HG03135 (cell line): ENCODE data around the gene TMEM17.

Experiments
- ATAC-seq: cut with Tn5 transposase; IDR thresholded peaks from one replicate; pipeline ENCODE4 v1.9.1; 2021; ENCODE audit warnings: mild to moderate bottlenecking, moderate library complexity; ENCODE audit not compliant: unreplicated experiment

TMEM17 gene

DNA sequence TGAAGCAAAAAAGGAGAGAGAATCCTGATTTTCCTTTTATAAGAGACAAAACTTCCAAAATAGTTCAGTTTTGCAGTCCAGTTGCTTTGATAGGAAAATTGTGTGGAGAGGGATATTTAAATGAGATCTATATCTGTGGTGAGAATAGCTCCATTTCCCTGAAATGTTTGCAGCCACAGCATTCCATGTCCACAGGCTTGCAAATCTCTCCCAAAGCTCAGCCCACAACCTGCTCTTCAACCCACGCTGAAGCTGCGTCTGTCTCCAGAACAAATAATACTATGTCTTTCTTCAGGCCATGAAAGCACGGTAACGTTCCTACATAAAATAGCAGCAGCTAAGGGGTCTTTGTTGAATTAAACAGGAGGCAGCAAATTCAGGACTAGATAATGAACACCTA is 31.8 kb downstream of the TMEM17 start:
- no peak for ATAC-seq

DNA sequence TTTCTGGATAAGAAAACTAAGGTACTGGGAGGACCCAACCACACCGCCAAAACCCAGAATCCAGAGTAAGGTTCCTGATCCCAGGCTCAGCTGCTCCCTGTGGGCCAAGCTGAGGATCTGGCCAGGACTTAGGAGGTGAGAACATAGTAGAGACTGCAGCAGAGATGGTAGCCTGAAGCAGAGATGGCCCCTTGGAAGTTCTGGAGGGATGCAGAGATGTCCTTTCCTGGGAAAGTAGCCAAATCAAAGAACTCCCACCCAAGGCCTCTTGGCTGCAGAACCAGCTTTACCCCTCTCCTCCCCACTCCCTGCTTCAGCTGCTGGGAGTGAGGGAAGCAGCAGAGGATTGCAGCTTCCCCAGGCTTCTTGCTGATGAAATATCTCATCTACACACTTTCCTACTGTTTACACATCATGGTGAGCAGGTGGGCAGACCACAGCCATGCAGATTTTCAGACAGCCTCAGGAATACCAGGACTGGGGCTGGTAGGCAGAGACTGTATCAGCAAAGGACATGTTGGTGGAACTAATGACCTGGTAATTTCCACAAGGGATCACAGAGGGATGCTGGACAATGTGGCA is 32.7 kb downstream of the TMEM17 start:
- ATAC-seq = no peak

- no peak for ATAC-seq
These were observed 33.7 kb downstream of the TMEM17 start for GRCh38 chr2:62472312-62472711.

DNA sequence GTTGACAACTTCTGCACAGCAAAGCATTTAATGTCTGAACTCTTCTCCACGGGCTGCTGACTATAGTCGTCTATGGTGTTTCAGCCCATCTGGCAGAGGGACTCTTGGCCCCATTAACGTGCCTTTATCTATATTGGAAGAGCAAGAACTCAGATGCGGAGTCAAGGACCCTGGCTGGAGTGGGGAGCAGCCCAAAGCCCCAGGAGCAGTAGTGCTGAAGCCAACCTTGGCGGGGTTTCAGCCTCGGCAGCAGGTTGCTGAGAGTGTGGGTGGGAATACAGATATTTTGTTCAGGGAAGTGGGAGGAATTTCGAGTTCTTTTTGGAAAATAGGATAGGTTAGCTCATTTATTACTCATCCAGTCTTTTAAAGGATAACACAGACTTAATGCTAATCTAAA is 34.2 kb downstream of the TMEM17 start:
- ATAC-seq = no peak

GRCh38 chr2:62471404-62471803 is 34.6 kb downstream of the TMEM17 start:
- ATAC-seq = no peak

DNA sequence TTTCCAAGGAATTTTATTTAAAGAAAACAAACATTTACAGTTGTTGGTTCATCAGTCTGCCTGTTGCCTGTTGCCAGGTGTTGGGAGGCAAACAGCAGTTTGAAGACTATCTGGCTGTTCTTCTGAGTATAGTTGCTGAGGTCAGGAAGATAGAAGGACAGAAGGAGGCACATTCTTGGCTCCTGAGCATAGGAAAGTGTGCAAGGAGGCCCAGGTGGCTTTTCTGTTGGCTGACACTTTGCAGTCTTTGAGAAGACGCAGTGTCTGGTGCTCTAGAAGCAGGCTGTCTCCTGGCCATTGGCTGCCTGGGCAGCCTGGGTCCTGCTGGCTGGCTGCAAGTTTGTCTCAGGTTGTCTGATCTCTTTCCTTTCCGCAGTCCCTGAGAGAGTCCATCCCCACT is 36.4 kb downstream of the TMEM17 start:
- ATAC-seq = no peak

DNA sequence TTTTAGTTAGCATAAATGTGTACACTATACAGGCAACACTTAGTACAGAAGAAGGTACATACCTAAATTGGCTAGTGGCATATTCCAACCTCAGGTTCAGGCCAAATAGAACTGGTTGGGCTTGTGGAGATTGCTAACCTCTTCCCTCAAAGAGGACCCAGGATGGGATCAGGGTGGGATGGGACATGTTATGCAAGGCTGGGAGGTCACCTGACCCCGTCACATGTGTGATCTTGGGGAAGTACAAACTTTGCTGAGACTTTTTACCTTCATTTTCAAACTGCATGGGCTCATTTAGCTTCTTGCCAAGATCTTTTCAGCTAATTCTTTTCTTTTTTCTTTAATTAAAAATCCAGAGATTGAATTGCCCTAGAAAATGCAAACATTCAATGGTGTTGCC is 36.9 kb downstream of the TMEM17 start:
- ATAC-seq = no peak

DNA sequence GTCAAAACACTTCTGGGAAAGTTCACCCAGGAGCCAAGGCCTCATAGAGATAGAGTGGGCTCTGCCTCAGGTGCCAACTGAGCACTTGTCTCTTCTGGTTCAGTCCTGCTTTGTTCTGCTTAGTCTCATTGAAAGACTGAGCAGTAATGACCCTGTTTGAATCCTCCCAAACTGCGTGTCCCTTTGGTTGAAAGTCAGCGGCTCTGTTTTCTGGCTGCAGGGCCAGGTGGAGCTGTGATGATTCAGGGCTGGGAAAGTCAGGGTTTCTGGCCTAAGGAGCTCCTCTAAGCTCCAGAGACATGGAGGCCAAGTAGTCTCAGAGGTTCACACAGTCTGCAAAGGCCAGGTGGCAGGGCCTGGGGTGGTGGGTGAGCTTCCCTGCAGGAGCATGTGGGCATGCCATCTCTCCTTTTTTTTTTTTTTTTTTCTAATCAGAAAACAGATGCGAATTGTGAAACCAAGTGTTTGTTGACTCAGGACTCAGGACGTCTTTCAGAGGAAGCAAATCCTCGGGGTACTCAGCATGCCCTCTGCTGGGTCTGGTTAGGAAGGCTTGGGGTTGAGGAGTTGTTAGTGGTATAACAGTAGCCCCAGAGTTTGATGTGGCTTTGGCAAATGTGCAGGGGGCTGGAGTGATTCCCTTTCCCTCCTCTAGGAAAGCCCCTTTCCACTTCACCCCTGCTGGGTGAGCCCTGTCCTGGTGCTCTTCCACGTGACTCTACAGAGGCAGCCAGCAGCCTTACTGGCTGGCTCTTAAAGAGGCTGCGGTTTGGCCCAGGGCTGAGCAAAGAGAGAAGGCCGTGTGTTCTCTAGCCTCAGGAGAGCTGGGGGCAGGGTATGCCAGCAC is 38.3 kb downstream of the TMEM17 start:
- ATAC-seq = no peak

DNA sequence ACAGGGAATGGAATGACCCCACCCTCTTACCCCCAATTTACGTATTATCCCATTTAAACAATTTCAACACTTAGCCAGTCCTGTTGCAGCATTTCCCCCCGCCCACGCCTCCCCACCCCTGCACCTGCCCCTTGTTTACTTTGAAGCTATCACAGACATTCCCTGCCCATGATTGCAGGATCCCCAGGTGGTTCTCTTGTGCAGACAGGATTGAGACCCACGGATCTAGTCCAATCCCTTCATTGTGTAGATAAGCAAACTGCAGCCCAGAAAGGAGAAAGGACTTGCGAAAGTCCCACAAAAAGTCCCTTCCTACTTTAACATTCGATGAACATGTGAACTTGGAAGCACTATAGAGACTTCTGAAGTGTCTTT is 38.9 kb downstream of the TMEM17 start:
- ATAC-seq = no peak

DNA sequence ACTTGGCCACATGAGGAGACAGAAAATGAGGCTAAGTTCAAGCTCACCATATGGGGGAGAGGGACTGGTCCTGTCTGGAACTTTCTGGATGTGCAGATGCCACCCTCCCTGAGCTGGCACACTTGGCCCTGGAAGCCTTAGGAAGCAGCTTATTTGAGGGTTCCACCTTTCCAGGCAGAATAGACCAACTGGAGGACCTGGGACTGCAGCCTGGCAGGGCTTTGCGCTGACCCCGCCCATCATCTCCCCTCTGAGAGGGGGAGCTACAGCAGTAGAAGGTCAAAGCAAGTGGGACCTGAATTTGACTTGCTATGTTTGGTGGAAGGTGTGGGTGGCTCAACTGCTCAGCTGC is 39.5 kb downstream of the TMEM17 start:
- ATAC-seq = no peak

DNA sequence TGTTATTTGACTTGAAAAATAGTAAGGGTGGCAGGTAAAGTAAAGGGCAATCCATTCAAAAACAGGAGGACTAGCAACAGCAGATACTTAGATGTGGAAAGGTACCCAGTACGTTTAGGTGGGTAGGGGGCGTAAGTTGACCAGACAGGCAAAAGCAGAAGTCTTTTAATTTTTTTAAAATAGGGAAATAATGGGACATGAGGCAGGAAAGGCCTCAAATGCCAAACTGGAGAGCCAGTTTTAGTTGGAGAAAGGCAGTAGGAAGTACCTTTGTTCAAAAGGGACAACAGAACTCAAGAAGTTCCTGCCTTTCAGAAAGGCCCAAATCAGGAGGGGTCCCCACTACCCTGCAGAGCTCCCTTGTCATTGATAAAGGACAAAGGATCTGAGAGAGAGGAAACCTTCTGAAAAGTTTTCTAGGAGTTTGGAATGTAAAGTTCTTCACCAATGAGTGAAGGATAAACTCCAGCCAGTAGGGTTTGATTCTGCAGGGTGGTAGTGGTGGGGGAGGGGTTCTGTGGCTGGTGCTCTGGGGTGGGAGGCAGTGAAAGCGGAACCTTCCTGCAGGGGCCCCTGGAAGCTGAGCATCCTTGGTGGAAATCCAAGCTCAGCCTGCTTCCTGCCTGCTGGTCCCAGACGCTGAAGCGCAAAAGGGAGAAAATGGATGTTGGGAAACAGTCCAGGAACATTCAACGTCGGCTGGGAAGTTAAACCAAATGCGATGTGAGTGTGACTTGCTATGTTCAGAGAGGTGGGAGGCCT is 40.1 kb downstream of the TMEM17 start:
- no peak for ATAC-seq

- no peak for ATAC-seq
These were observed 40.8 kb downstream of the TMEM17 start for GRCh38 chr2:62465039-62465740.

DNA sequence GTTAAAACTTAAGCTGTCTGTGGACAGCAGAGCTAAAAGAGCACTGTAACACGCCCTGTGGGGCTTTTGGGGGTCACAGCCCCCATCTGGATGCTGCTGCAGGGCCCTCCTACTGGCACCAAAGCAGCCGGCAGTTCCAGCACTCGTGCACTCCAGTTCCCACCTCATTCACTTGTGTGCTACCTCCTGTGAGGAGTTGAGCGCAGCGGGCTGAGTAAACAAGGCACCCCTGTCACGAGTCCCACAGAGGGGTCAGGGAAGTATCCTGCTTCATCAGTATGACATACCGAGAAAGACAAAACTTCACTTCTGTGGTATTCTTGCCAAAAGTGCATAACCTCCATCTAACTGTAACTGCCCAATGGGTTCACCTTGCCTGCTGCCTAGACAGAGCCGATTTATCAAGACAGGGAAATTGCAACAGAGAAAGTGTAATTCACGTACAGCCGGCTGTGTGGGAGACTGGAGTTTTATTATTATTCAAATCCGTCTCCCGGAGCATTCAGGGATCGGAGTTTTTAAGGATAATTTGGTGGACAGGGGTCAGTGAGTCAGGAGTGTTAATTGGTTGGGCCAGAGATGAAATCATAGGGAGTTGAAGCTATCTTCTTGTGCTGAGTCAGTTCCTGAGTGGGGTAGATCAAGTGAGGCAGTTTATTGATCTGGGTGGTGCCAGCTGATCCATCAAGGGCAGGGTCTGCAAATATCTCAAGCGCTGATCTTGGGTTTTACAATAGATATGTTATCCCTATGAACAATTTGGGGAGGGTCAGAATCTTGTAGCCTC is 41.6 kb downstream of the TMEM17 start:
- ATAC-seq = no peak

DNA sequence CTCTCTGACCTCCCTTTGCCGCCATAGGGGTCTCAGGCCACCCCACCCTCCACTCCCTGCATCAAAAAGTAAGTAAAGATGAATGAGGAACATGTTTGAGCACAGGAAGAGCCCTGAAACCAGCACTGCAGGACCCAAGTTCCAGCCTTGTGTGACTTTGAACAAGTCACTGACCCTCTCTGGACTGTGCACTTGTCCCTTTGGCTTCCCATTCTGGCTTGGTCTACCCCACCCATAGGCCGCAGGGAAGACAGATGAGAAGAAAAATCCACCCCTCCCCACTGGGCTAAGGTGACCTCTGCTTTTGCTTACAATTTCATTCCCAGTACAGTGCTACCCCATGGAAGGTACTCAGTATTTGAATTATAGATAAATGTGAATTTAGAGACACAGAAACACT is 43.8 kb downstream of the TMEM17 start:
- no peak for ATAC-seq

- ATAC-seq = no peak
These were observed 44.3 kb downstream of the TMEM17 start for GRCh38 chr2:62461707-62462106.

DNA sequence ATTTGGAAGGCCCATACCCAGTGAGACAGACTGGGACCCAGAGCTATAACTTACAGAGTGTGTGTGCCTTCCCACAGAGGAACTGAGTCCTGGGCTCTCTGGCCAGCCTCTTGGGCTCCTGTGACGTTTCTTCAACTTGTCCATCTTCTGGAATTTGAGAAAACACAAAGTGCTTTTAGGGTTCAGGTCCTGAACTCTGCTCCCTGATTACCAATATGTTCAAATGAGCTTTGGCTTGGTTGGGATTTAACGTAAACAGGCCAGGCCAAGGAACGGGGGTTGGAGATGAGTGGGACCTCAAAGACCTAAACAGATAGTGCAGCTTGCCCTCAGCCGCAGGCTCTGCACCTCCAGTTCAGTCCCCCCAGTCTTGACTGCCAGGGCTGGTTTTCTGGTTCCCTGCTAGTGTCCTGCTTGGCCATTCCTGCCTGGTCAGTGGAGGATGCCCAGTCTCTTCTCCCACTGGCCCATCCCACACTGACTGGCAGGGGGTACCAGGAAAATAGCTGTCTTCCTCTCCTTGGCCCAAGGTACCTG is 44.9 kb downstream of the TMEM17 start:
- ATAC-seq = no peak

GRCh38 chr2:62460175-62460574 is 45.8 kb downstream of the TMEM17 start:
- no peak for ATAC-seq

DNA sequence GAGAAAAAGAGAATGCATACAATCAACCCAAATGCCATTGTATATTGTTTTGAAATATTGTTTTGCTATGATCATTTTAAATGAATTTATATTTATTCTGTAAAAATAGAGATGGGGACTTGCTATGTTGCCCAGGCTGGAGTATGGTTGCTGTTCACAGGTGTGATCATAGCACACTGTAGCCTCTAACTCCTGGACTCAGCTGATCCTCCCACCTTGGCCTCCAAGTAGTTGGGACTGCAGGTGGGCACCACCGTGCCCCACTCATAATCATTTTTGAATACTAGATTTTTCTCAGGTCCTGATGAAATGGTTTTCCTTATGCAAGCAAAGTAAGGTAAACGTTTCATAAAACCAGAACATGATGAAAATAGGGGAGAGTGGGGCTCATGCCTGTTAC is 46.3 kb downstream of the TMEM17 start:
- no peak for ATAC-seq

GRCh38 chr2:62459106-62459505 is 46.9 kb downstream of the TMEM17 start:
- no peak for ATAC-seq

DNA sequence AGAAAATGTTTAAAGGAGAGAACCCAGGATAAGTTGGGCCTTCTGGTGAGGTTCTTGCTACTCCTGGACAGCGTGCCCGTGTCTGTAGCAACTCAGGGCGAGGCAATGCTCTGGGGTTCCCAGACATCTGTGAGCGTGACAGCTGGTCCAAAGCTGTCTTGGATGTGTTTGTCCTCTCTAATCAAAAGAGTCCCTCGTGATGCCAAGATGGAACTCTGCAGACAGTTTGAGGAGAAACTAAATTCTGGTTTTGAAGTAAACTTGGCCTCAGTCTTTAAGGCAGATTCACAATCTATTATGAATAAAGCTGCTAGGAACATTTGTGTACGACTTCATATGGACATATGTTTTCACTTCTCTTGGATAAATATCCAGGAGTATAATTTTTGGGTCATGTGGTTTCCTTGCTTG is 47.3 kb downstream of the TMEM17 start:
- ATAC-seq = no peak
